ENCODE measurements around the gene SLC16A12. TPM values are rescaled to one million over a fixed set of nuclear protein-coding genes. Genes with fewer than 3 reads are reported as not detected.

The SLC16A12 gene
- total RNA-seq, 1 experiment from 2014 or later: 10.9 TPM

GRCh38 chr10:89458291-89458690, 77.1 kb downstream of the SLC16A12 start (continued):
- TF ChIP-seq ZNF512 (CRISPR knock-in tag; IDR thresholded peaks at IDR 0.05; ENCODE audit: borderline replicate concordance): no peak
- TF ChIP-seq ZBTB21 (CRISPR knock-in tag; IDR thresholded peaks at IDR 0.05; ENCODE audit: borderline replicate concordance): no peak
- TF ChIP-seq IRF2 (CRISPR knock-in tag; IDR thresholded peaks at IDR 0.05; ENCODE audit: borderline replicate concordance, low read depth): no peak
- TF ChIP-seq NFYB (CRISPR knock-in tag; conservative IDR thresholded peaks at IDR 0.05; ENCODE audit: low read depth): no peak
- TF ChIP-seq ZNF671 (CRISPR knock-in tag; IDR thresholded peaks at IDR 0.05): no peak
- TF ChIP-seq ZSCAN18 (CRISPR knock-in tag; IDR thresholded peaks at IDR 0.05): no peak
- no peak for TF ChIP-seq ATF2 (CRISPR knock-in tag; IDR thresholded peaks at IDR 0.05; ENCODE audit: borderline replicate concordance, low read depth)
- no peak for TF ChIP-seq ZBTB43 (CRISPR knock-in tag; IDR thresholded peaks at IDR 0.05)

GRCh38 chr10:89454561-89455347, 80.6 kb downstream of the SLC16A12 start:
- TF ChIP-seq NFYB (CRISPR knock-in tag; conservative IDR thresholded peaks at IDR 0.05; ENCODE audit: low read depth) (no peak), KAT7 (CRISPR knock-in tag; IDR thresholded peaks at IDR 0.05; ENCODE audit: borderline replicate concordance) (no peak), FOXJ3 (CRISPR knock-in tag; IDR thresholded peaks at IDR 0.05; ENCODE audit: borderline replicate concordance) (no peak), E2F5 (CRISPR knock-in tag; IDR thresholded peaks at IDR 0.05) (no peak), ZNF396 (CRISPR knock-in tag; IDR thresholded peaks at IDR 0.05; ENCODE audit: borderline replicate concordance) (no peak), USF1 (CRISPR knock-in tag; IDR thresholded peaks at IDR 0.05) (no peak), STAT6 (CRISPR knock-in tag; conservative IDR thresholded peaks at IDR 0.05; ENCODE audit: low read depth) (no peak), CDX4 (CRISPR knock-in tag; IDR thresholded peaks at IDR 0.05; ENCODE audit: borderline replicate concordance) (no peak), RORB (CRISPR knock-in tag; IDR thresholded peaks at IDR 0.05) (no peak), TP53 (CRISPR knock-in tag; IDR thresholded peaks at IDR 0.05) (no peak), ZNF138 (CRISPR knock-in tag; conservative IDR thresholded peaks at IDR 0.05) (no peak)
- DNase-seq (ENCODE audit: low spot score): no peak
- Mint-ChIP-seq H3K27me3 (ENCODE audit: low read depth) (no peaks in the 10 kb centered on the region), H3K9me3 (no peaks in the 10 kb centered on the region), H3K4me1 (peaks cover 6% of the 10 kb centered on the region; the same call in 1 of the 2 replicates), H3K36me3 (peaks cover 6% of the 10 kb centered on the region; the same call in 1 of the 2 replicates), H3K4me3 (no peak overlapping the region), H3K27ac (no peak overlapping the region)
- no peak for ATAC-seq
- POLR2A ChIA-PET: no interaction called here
- CTCF ChIA-PET: interaction anchor here (1.1 kb wide), 1 partner anchor 11 kb away, joined by 3 read pairs; no protein-coding TSS in a partner anchor
